IPS-18c (cell line): Measurements from ENCODE around the gene TBC1D10A.

Source experiments
- H3K4me3 ChIP-seq: 2 replicates; pipeline ENCODE4 v1.7.0; 2013; ENCODE audit warnings: low read depth, mild to moderate bottlenecking, low read length, moderate library complexity; ENCODE audit not compliant: insufficient read depth
- H3K9me3 ChIP-seq: one replicate; pipeline ENCODE4 v1.6.1; 2013; ENCODE audit warnings: mild to moderate bottlenecking, low read length, moderate library complexity; ENCODE audit not compliant: control insufficient read depth, insufficient read depth

Gene TBC1D10A

GRCh38 chr22:30295576-30295975 lies 31.2 kb downstream of the TBC1D10A start:
- Histone ChIP-seq H3K4me3 (no peak overlapping the region), H3K9me3 (no peaks in the 10 kb centered on the region)

- no peak overlapping the region for H3K4me3 ChIP-seq
Measured at GRCh38 chr22:30294830-30295229, 31.9 kb downstream of the TBC1D10A start.

GRCh38 chr22:30294066-30294465 lies 32.7 kb downstream of the TBC1D10A start:
- H3K9me3 ChIP-seq: no peaks in the 10 kb centered on the region
- H3K4me3 ChIP-seq: no peak overlapping the region

More at GRCh38 chr22:30294830-30295229, 31.9 kb downstream of the TBC1D10A start:
- no peaks in the 10 kb centered on the region for H3K9me3 ChIP-seq

DNA sequence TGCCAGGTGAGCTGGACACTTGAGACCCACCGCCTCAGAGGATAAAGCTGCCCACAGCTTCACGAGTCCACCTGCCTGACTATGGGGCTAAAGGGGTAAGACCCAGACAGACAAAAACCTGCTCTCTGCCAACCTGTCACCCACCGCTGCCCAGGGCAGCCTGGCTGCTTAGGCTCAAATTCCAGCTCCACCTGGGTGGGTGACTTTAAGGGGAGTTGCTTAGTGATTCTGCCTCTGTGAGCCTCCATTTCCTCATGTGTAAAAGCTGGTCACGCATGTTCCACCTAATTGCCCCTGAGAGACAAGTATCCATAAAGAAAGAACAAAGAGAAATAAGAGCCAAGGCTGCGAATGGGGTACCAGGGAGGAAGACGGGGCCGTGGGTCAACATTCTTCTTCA lies 33.7 kb downstream of the TBC1D10A start:
- no peaks in the 10 kb centered on the region for H3K9me3 ChIP-seq
- no peak overlapping the region for H3K4me3 ChIP-seq

- H3K9me3 ChIP-seq: no peaks in the 10 kb centered on the region
Measured at GRCh38 chr22:30292069-30292970, 34.4 kb downstream of the TBC1D10A start.

GRCh38 chr22:30291058-30291892 lies 35.5 kb downstream of the TBC1D10A start:
- H3K4me3 ChIP-seq: no peak overlapping the region

More at GRCh38 chr22:30292069-30292970, 34.4 kb downstream of the TBC1D10A start:
- H3K4me3 ChIP-seq: no peak overlapping the region

GRCh38 chr22:30290342-30291057 lies 36.2 kb downstream of the TBC1D10A start:
- Histone ChIP-seq H3K9me3 (no peaks in the 10 kb centered on the region), H3K4me3 (peak overlapping the region; percentile 84)

More at GRCh38 chr22:30291058-30291892, 35.5 kb downstream of the TBC1D10A start:
- H3K9me3 ChIP-seq: no peaks in the 10 kb centered on the region

- Histone ChIP-seq H3K4me3 (peak overlapping the region; percentile 84), H3K9me3 (no peaks in the 10 kb centered on the region)
Measured at GRCh38 chr22:30289980-30290313, 36.8 kb downstream of the TBC1D10A start.

GRCh38 chr22:30289141-30289979 lies 37.4 kb downstream of the TBC1D10A start, which contains the start of gene CASTOR1:
CASTOR1 (minus strand) TSS chr22:30289505; CDS start chr22:30289497, 8 bp downstream.
- Histone ChIP-seq H3K4me3 (peak within 1 kb of the TSS; percentile 84), H3K9me3 (no peaks in the 10 kb centered on the region)

GRCh38 chr22:30288419-30289140 lies 38.2 kb downstream of the TBC1D10A start:
- Histone ChIP-seq H3K9me3 (no peaks in the 10 kb centered on the region), H3K4me3 (peak overlapping the region; percentile 84)

GRCh38 chr22:30287648-30288418 lies 38.9 kb downstream of the TBC1D10A start:
- Histone ChIP-seq H3K9me3 (no peaks in the 10 kb centered on the region), H3K4me3 (peak overlapping the region; percentile 84)

GRCh38 chr22:30286813-30287647 lies 39.7 kb downstream of the TBC1D10A start:
- Histone ChIP-seq H3K9me3 (no peaks in the 10 kb centered on the region), H3K4me3 (no peak overlapping the region)

DNA sequence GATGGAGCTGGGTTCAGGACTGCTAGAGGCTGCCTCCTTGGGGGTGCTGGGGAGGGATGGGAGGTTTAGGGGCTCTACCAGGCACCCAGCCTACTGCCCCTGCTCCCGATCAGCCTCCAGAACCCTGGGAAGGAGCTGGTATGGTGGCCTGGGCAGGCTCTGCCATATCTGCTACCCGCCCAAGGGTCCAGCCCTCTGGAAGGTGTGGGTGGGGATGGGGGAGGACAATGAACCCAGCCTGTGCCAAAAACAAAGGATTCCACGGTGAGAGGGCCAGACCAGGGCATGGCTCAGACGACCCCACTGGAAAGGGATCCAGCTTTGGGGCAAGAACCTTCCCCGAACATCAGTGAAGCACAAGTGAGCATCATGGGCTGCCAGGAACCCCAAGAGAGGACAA lies 40.4 kb downstream of the TBC1D10A start:
- Histone ChIP-seq H3K4me3 (no peak overlapping the region), H3K9me3 (no peaks in the 10 kb centered on the region)

GRCh38 chr22:30285846-30286200 lies 40.9 kb downstream of the TBC1D10A start:
- no peaks in the 10 kb centered on the region for H3K9me3 ChIP-seq
- no peak overlapping the region for H3K4me3 ChIP-seq
